Fibroblast of mammary gland (primary cell): Measurements from ENCODE around the gene ABCB4.

Experiments
- DNase-seq: peaks from one replicate; pipeline ENCODE4 v3.0.0-alpha.2; 2010; ENCODE audit warnings: low read depth
- H3K4me3 ChIP-seq: 2 replicates; pipeline ENCODE4 v1.5.1; 2011; ENCODE audit warnings: low read depth, mild to moderate bottlenecking, low read length, moderate library complexity; ENCODE audit not compliant: control insufficient read depth
- CTCF ChIP-seq: conservative IDR thresholded peaks from 2 replicates; pipeline ENCODE4 v1.5.1; 2011; ENCODE audit warnings: low read depth, low read length, inconsistent platforms; ENCODE audit not compliant: control insufficient read depth, insufficient read depth

ABCB4 gene

GRCh38 chr7:87391020-87391701, 84.3 kb downstream of the ABCB4 start:
- no peak for TF ChIP-seq CTCF
- DNase-seq, result no peak

GRCh38 chr7:87380905-87381304, 94.6 kb downstream of the ABCB4 start:
- DNase-seq, result no peak
- no peak overlapping the region for H3K4me3 ChIP-seq
- TF ChIP-seq CTCF, result no peak

More at GRCh38 chr7:87391020-87391701, 84.3 kb downstream of the ABCB4 start:
- no peak overlapping the region for H3K4me3 ChIP-seq

GRCh38 chr7:87375662-87376435, 99.6 kb downstream of the ABCB4 start:
- no peak for TF ChIP-seq CTCF
- DNase-seq, result no peak
- H3K4me3 ChIP-seq, result no peak overlapping the region

- peak; percentile 63 for DNase-seq
- no peak for TF ChIP-seq CTCF
- H3K4me3 ChIP-seq, result no peak overlapping the region
Observed at GRCh38 chr7:87370660-87371180, 104.8 kb downstream of the ABCB4 start.

- no peak for DNase-seq
- no peak for TF ChIP-seq CTCF
- no peak overlapping the region for H3K4me3 ChIP-seq
Observed at GRCh38 chr7:87369216-87369615, 106.3 kb downstream of the ABCB4 start.

- DNase-seq, result no peak
- TF ChIP-seq CTCF, result no peak
- H3K4me3 ChIP-seq, result no peak overlapping the region
Observed at GRCh38 chr7:87364246-87364645, 111.2 kb downstream of the ABCB4 start.
